HG02852 (cell line): ENCODE measurements around the gene HTD2.

Source experiments
- ATAC-seq: cut with Tn5 transposase; IDR thresholded peaks from one replicate; pipeline ENCODE4 v1.9.1; 2021; ENCODE audit warnings: mild to moderate bottlenecking, moderate library complexity; ENCODE audit not compliant: unreplicated experiment

Gene HTD2

DNA sequence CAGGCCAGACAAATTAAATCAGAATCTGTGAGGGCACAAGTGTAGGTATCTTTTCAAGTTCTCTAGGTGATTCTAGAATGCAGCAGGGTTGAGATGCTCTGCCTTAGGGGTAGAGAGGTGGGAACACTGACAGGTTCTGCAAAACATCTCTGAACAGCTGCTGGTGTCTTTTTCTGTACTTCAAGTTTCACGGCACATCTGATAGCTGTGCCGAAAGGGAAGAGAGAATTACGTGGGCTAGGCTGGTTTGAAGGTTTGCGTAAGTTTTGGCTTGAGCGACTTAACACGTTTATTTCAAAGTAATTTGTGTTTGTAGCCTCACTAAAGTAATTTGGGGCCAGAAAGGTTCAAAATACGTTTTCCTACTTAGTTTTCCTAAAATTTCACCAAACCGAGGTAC, 48.9 kb downstream of the HTD2 start:
- peak; percentile 67 for ATAC-seq

DNA sequence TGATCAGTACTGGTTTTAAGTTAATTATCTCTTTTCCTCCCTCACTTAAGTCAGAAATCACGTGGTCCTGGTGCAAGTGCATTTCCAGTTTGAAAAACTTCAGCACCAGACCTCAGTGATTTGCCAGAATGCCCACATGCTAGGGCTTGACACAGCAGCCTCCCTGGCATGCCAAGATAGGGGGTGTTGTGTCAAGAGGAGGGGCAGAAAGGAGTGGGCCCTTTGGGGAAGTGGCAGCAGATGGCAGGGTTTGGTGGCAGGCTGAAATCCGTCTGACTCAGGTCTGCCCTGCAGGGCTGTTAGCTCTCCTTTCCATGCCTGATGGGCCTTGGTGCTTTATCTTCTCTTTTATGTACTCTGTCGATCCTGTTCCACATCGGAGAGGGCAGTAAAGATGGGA, 49.7 kb downstream of the HTD2 start:
- ATAC-seq = no peak

- no peak for ATAC-seq
These were observed 51.1 kb downstream of the HTD2 start for GRCh38 chr3:58357402-58357801.

GRCh38 chr3:58358092-58358491, 51.8 kb downstream of the HTD2 start:
- no peak for ATAC-seq

DNA sequence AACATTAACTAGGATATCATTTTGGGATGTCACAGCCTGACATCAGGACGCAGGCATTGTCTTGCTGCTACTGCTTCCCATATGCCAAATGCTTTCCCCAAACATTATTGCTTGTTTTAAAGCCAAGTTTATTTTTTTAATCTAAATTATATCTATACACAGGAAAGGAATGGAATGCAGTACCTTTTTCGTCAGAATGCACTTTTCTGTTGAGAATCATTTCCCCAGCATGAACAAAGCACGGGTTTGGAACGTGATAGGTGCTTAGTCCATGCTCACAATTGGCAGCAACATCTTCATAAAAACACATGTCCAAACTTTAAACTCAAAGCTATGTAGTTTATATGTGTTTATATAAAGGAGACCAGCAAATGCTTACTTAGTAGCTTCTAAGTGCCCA, 52.5 kb downstream of the HTD2 start:
- no peak for ATAC-seq

- no peak for ATAC-seq
These were observed 53.3 kb downstream of the HTD2 start for GRCh38 chr3:58359621-58360020.

DNA sequence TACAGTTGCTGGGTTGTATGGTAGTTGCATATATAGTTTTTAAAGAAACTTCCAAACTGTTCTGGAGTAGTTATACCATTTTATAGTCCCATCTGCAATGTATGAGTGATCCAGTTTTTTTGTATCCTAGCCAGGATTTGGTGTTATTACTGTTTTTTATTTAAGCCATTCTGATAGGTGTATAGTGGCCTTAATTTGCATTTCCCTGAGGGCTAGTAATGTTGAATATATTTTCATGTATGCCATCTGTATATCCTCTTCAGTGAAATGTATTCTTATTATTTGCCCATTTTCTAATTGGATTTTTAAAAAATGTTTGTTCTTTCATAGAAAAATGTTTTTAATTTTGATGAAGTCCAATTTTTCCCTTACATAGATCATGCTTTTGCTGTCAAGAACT, 55.5 kb downstream of the HTD2 start:
- no peak for ATAC-seq

- no peak for ATAC-seq
These were observed 60.4 kb downstream of the HTD2 start for GRCh38 chr3:58366699-58367098.

GRCh38 chr3:58369038-58369437, 62.7 kb downstream of the HTD2 start:
- ATAC-seq = no peak
